ENCODE data around the gene SDHA.

Gene SDHA

DNA sequence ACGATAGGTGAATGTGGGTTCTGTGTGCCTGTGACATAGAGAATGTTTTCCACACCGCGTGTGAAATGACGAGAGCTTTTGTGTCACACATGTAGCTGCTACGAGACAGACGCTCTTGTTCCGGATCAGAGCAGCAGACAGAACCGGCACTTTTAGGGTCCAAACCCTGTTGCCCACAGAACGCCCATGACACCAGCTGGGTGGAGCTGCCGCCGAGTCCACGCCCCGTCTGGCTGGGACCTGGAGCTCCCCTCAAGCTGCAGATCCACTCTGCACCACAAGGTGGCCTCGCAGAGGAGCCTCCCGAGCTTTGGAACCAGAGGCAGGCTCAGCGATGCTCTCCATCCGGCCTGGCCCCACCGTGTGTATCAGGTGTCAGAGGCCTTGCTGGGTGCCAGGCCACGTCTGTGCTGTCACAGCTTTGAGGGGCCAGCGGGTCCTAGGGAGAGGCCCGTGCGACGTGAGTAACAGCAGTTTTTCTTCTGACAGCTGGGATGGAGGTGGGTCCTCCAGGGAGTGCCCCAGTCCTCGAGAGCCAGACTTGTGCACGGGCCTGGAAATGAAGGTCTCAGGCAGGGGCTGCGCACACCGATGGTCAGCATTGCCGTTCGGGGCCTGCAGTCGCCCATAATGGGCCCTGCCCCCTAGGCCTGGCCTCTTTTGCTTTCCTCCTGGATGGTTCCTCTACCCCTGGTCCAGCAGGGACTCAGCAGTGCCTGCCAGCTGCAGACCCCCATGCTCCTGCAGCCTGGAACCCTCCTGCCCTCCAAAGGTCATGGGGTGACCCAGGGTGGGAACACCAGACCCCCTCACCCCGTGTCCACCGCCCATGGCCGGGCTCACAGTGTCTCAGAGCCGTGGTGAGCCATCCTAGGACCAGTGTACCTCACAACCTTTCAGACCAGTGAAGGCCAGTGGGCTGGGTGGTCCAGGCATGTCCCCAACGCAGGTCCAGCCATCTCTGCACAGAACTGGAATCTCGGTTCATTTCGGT lies 29.3 kb upstream of the SDHA start:
- H3K27ac ChIP-seq: no peak overlapping the region
- H3K9ac ChIP-seq (ENCODE audit: insufficient read length): no peak overlapping the region
- H3K36me3 ChIP-seq (ENCODE audit: insufficient read depth, low read length): no peaks in the 10 kb centered on the region
- DNase-seq (ENCODE audit: low read depth, low spot score): peak; percentile 26
- TF ChIP-seq EZH2 (IDR thresholded peaks at IDR 0.05) (no peak), FOXP2 (optimal IDR thresholded peaks at IDR 0.05; ENCODE audit: control extremely low read depth, extremely low read length, insufficient read depth) (no peak), POLR2AphosphoS5 (IDR thresholded peaks at IDR 0.05; ENCODE audit: borderline replicate concordance, low read depth, low read length) (no peak)
- H3K9me3 ChIP-seq (ENCODE audit: low read depth, low read length): no peaks in the 10 kb centered on the region
- peak overlapping the region; percentile 7; the same call in 1 of the 2 replicates for H3K4me3 ChIP-seq

- no peak overlapping the region for H3K4me3 ChIP-seq
- H3K36me3 ChIP-seq (ENCODE audit: insufficient read depth, low read length): no peaks in the 10 kb centered on the region
- TF ChIP-seq FOXP2 (optimal IDR thresholded peaks at IDR 0.05; ENCODE audit: control extremely low read depth, extremely low read length, insufficient read depth): no peak
- no peak for TF ChIP-seq EZH2 (IDR thresholded peaks at IDR 0.05)
- no peaks in the 10 kb centered on the region for H3K9me3 ChIP-seq (ENCODE audit: low read depth, low read length)
- H3K9ac ChIP-seq (ENCODE audit: insufficient read length): no peak overlapping the region
- no peak for DNase-seq (ENCODE audit: low read depth, low spot score)
- H3K27ac ChIP-seq: no peak overlapping the region
Observed at GRCh38 chr5:189486-189885, 28.6 kb upstream of the SDHA start.

DNA sequence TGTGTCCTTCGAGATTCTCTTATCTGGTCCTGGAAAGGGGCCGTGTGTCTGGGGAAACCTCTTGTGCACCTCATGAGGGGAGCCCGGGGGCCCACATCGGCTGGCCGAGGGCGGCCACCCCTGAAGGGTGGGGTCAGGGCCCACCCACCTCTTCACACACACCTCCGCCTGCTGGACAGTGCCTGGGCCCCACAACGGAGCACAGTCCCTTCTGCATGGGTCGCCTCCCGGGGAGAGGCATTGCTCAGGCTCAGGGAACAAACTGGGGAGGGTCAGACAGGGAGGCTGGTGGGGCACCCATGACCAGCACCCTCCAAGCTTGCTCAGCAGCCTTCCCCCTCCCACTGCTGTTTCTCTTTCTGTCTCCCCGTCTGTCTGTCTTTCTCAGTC lies 28.1 kb upstream of the SDHA start:
- Histone ChIP-seq H3K36me3 (ENCODE audit: insufficient read depth, low read length) (no peaks in the 10 kb centered on the region), H3K4me3 (no peak overlapping the region), H3K27ac (no peak overlapping the region), H3K9me3 (ENCODE audit: low read depth, low read length) (no peaks in the 10 kb centered on the region), H3K9ac (ENCODE audit: insufficient read length) (no peak overlapping the region)
- DNase-seq (ENCODE audit: low read depth, low spot score): no peak
- TF ChIP-seq FOXP2 (optimal IDR thresholded peaks at IDR 0.05; ENCODE audit: control extremely low read depth, extremely low read length, insufficient read depth) (no peak), EZH2 (IDR thresholded peaks at IDR 0.05) (no peak)

GRCh38 chr5:190366-191035 lies 27.6 kb upstream of the SDHA start:
- H3K9ac ChIP-seq (ENCODE audit: insufficient read length): no peak overlapping the region

DNA sequence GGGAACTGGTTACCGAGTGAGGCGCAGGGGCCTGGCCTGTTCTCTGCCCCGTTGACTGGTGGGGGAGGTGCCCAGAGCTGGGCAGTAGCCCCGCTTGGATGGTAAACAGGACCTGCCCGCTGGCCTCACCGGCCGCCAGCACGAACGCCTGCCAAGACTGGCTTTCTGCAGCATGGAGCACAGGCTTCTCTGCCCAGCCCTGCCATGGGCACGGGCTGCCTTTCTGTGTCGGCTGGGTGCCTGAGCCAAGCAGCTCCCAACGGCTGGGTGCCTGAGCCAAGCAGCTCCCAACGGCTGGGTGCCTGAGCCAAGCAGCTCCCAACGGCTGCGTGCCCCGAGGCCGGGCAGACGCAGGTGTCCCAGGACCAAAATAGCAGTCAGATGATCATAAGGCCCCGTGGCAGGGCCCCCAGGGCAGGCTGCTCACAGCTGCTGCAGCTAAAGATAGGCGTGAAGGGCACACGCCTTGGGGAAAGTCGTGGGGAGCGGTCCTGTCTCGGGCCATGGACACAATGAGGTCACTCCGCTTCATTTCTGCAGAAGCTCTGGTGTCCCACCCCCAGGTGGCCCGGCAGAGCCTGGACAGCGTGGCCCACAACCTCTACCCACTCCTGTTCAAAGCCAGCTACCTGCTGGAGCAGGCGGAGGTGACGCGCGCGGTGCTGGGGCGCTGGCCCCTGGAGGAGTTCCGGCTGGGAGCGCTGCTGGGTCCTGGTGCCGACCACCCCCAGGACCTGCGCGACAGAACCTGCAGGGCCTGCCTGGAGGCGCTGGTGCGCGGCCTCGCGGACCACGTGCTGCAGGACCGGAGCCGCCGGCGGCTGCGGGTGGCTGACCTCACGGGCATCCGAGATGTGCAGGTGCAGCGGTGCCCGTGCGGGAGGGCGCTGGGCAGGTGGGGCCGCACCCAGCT lies 26.8 kb upstream of the SDHA start, which contains the start of gene LRRC14B:
Gene LRRC14B, plus strand, starts transcription at position 460 of the 913 bp plus-strand sequence. Its CDS starts 44 bp downstream, at position 504.
- no peak for DNase-seq (ENCODE audit: low read depth, low spot score)
- no peak for TF ChIP-seq FOXP2 (optimal IDR thresholded peaks at IDR 0.05; ENCODE audit: control extremely low read depth, extremely low read length, insufficient read depth)
- TF ChIP-seq POLR2AphosphoS5 (IDR thresholded peaks at IDR 0.05; ENCODE audit: borderline replicate concordance, low read depth, low read length): no peak
- TF ChIP-seq EZH2 (IDR thresholded peaks at IDR 0.05): no peak
- Histone ChIP-seq H3K27ac (no peak within 1 kb of the TSS), H3K36me3 (ENCODE audit: insufficient read depth, low read length) (no peaks in the 10 kb centered on the region), H3K9me3 (ENCODE audit: low read depth, low read length) (no peaks in the 10 kb centered on the region), H3K4me3 (no peak within 1 kb of the TSS), H3K9ac (ENCODE audit: insufficient read length) (no peak within 1 kb of the TSS)

More at GRCh38 chr5:190366-191035, 27.6 kb upstream of the SDHA start:
- Histone ChIP-seq H3K9me3 (ENCODE audit: low read depth, low read length) (no peaks in the 10 kb centered on the region), H3K36me3 (ENCODE audit: insufficient read depth, low read length) (no peaks in the 10 kb centered on the region), H3K27ac (no peak overlapping the region), H3K4me3 (no peak overlapping the region)
- no peak for DNase-seq (ENCODE audit: low read depth, low spot score)
- TF ChIP-seq POLR2AphosphoS5 (IDR thresholded peaks at IDR 0.05; ENCODE audit: borderline replicate concordance, low read depth, low read length) (no peak), FOXP2 (optimal IDR thresholded peaks at IDR 0.05; ENCODE audit: control extremely low read depth, extremely low read length, insufficient read depth) (no peak), EZH2 (IDR thresholded peaks at IDR 0.05) (no peak)

DNA sequence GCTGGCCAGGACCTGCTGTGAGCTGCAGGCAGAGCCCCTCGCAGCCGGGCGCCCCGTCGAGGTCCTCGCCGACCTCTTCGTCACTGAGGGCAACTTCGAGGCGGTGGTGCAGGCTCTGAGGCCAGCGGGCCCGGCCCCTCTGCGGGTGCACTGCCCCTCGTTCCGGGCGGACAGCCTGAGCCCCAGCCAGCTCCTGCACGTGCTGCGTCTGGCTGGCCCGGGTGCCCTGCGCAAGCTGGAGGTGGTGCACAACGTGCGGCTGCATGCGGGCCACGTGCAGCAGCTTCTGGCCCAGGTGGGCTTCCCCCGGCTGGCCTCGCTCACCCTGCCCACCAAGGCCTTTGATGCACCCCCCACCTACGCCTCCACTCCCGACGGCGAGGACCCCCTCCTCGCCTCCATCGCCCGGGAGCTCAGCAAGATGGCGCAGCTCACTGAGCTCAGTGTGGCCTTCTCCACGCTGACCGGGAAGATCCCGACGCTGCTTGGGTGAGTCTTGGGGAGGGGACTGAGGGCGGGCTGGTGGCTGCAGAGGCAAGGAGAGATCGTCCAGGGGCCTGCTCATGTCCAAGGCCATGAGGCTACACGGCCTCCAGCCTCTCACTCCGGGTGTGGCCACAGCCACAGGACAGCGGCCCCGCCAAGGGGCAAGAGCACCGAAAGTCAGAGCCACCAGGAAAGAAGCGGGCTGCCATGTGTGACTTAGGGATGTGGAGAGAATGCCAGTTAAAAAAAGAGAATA lies 26.0 kb upstream of the SDHA start:
- no peak for DNase-seq (ENCODE audit: low read depth, low spot score)
- Histone ChIP-seq H3K9ac (ENCODE audit: insufficient read length) (no peak overlapping the region), H3K4me3 (no peak overlapping the region), H3K36me3 (ENCODE audit: insufficient read depth, low read length) (no peaks in the 10 kb centered on the region), H3K9me3 (ENCODE audit: low read depth, low read length) (no peaks in the 10 kb centered on the region), H3K27ac (no peak overlapping the region)
- TF ChIP-seq EZH2 (IDR thresholded peaks at IDR 0.05) (no peak), POLR2AphosphoS5 (IDR thresholded peaks at IDR 0.05; ENCODE audit: borderline replicate concordance, low read depth, low read length) (no peak), FOXP2 (optimal IDR thresholded peaks at IDR 0.05; ENCODE audit: control extremely low read depth, extremely low read length, insufficient read depth) (no peak)

DNA sequence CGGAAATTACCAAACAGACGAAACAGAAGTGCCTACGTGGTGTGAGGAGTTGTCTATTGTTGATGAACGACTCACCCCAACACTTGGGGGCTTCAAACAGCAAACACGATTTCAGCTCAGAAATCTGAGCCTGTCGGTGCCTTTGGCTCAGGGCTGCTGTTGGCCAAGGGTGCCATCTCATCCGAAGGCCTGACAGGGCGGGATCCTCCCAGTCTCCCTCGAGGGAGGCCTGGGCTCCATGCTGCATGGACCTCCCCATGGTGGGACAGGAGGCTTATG lies 25.5 kb upstream of the SDHA start:
- no peak overlapping the region for H3K4me3 ChIP-seq
- TF ChIP-seq FOXP2 (optimal IDR thresholded peaks at IDR 0.05; ENCODE audit: control extremely low read depth, extremely low read length, insufficient read depth) (no peak), EZH2 (IDR thresholded peaks at IDR 0.05) (no peak), POLR2AphosphoS5 (IDR thresholded peaks at IDR 0.05; ENCODE audit: borderline replicate concordance, low read depth, low read length) (no peak)
- no peak overlapping the region for H3K27ac ChIP-seq
- H3K9ac ChIP-seq (ENCODE audit: insufficient read length): no peak overlapping the region
- no peak for DNase-seq (ENCODE audit: low read depth, low spot score)
- H3K9me3 ChIP-seq (ENCODE audit: low read depth, low read length): no peaks in the 10 kb centered on the region
- no peaks in the 10 kb centered on the region for H3K36me3 ChIP-seq (ENCODE audit: insufficient read depth, low read length)

All from SK-N-MC (cell line).